Neuron (in vitro differentiated cells): ENCODE data around the gene HOXD3.

Source experiments
- H2AFZ ChIP-seq: one replicate; pipeline ENCODE4 v1.6.1; 2013; ENCODE audit warnings: low read depth, mild to moderate bottlenecking, inconsistent platforms, low read length, moderate library complexity
- H3K27me3 ChIP-seq: one replicate; pipeline ENCODE4 v1.6.1; 2013; ENCODE audit warnings: low read length; ENCODE audit not compliant: insufficient read depth
- H3K36me3 ChIP-seq: one replicate; pipeline ENCODE4 v1.6.1; 2013; ENCODE audit warnings: low read length; ENCODE audit not compliant: insufficient read depth
- H3K4me1 ChIP-seq: one replicate; pipeline ENCODE4 v1.6.1; 2013; ENCODE audit warnings: low read length; ENCODE audit not compliant: insufficient read depth
- H3K4me3 ChIP-seq: 2 replicates; pipeline ENCODE4 v1.5.1; 2013; ENCODE audit warnings: mild to moderate bottlenecking, low read length, moderate library complexity
- H3K9me3 ChIP-seq: one replicate; pipeline ENCODE4 v1.6.1; 2013; ENCODE audit warnings: low read length

HOXD3 gene

GRCh38 chr2:176142281-176142680 lies 14.8 kb upstream of the HOXD3 start:
- Histone ChIP-seq H3K4me3 (no peak overlapping the region), H3K27me3 (peaks cover 88% of the 10 kb centered on the region), H3K4me1 (no peaks in the 10 kb centered on the region), H3K36me3 (no peaks in the 10 kb centered on the region), H3K9me3 (peaks cover 9% of the 10 kb centered on the region), H2AFZ (no peak overlapping the region)

- no peaks in the 10 kb centered on the region for H3K9me3 ChIP-seq
- no peak overlapping the region for H2AFZ ChIP-seq
- H3K4me1 ChIP-seq: no peaks in the 10 kb centered on the region
- H3K27me3 ChIP-seq: peaks cover 88% of the 10 kb centered on the region
- H3K4me3 ChIP-seq: no peak overlapping the region
- no peaks in the 10 kb centered on the region for H3K36me3 ChIP-seq
Measured at GRCh38 chr2:176145085-176145969, 11.8 kb upstream of the HOXD3 start.

- no peaks in the 10 kb centered on the region for H3K9me3 ChIP-seq
- no peaks in the 10 kb centered on the region for H3K36me3 ChIP-seq
- H3K4me1 ChIP-seq: no peaks in the 10 kb centered on the region
- no peak overlapping the region for H3K4me3 ChIP-seq
- H3K27me3 ChIP-seq: peaks cover 91% of the 10 kb centered on the region
- no peak overlapping the region for H2AFZ ChIP-seq
Measured at GRCh38 chr2:176146101-176146500, 11.0 kb upstream of the HOXD3 start.

GRCh38 chr2:176146645-176147044 lies 10.5 kb upstream of the HOXD3 start:
- no peak overlapping the region for H2AFZ ChIP-seq
- no peak overlapping the region for H3K4me3 ChIP-seq
- peaks cover 91% of the 10 kb centered on the region for H3K27me3 ChIP-seq
- H3K4me1 ChIP-seq: no peaks in the 10 kb centered on the region
- no peaks in the 10 kb centered on the region for H3K9me3 ChIP-seq
- H3K36me3 ChIP-seq: no peaks in the 10 kb centered on the region

- Histone ChIP-seq H2AFZ (no peak overlapping the region), H3K27me3 (peaks cover 92% of the 10 kb centered on the region), H3K9me3 (no peaks in the 10 kb centered on the region), H3K4me1 (no peaks in the 10 kb centered on the region), H3K4me3 (no peak overlapping the region), H3K36me3 (no peaks in the 10 kb centered on the region)
Measured at GRCh38 chr2:176147210-176147799, 9.8 kb upstream of the HOXD3 start.

- H3K36me3 ChIP-seq: no peaks in the 10 kb centered on the region
- H3K27me3 ChIP-seq: peaks cover 92% of the 10 kb centered on the region
- H2AFZ ChIP-seq: no peak overlapping the region
- no peaks in the 10 kb centered on the region for H3K4me1 ChIP-seq
- H3K4me3 ChIP-seq: no peak overlapping the region
- no peaks in the 10 kb centered on the region for H3K9me3 ChIP-seq
Measured at GRCh38 chr2:176147800-176148496, 9.2 kb upstream of the HOXD3 start.

GRCh38 chr2:176148751-176149421 lies 8.2 kb upstream of the HOXD3 start:
- no peaks in the 10 kb centered on the region for H3K4me1 ChIP-seq
- H3K4me3 ChIP-seq: no peak overlapping the region
- no peak overlapping the region for H2AFZ ChIP-seq
- H3K27me3 ChIP-seq: peaks cover 93% of the 10 kb centered on the region
- H3K36me3 ChIP-seq: no peaks in the 10 kb centered on the region
- H3K9me3 ChIP-seq: no peaks in the 10 kb centered on the region

- H3K9me3 ChIP-seq: no peaks in the 10 kb centered on the region
- no peak overlapping the region for H3K4me3 ChIP-seq
- H3K36me3 ChIP-seq: no peaks in the 10 kb centered on the region
- H2AFZ ChIP-seq: no peak overlapping the region
- no peaks in the 10 kb centered on the region for H3K4me1 ChIP-seq
- H3K27me3 ChIP-seq: peaks cover 95% of the 10 kb centered on the region
Measured at GRCh38 chr2:176149481-176149938, 7.6 kb upstream of the HOXD3 start.

- no peak overlapping the region for H2AFZ ChIP-seq
- H3K4me3 ChIP-seq: no peak overlapping the region
- H3K27me3 ChIP-seq: peaks cover 96% of the 10 kb centered on the region
- H3K4me1 ChIP-seq: no peaks in the 10 kb centered on the region
- H3K36me3 ChIP-seq: no peaks in the 10 kb centered on the region
- no peaks in the 10 kb centered on the region for H3K9me3 ChIP-seq
Measured at GRCh38 chr2:176149939-176150583, 7.0 kb upstream of the HOXD3 start.

GRCh38 chr2:176150584-176151441 lies 6.3 kb upstream of the HOXD3 start:
- no peak overlapping the region for H2AFZ ChIP-seq
- H3K4me3 ChIP-seq: no peak overlapping the region
- no peaks in the 10 kb centered on the region for H3K4me1 ChIP-seq
- peaks cover 96% of the 10 kb centered on the region for H3K27me3 ChIP-seq
- H3K36me3 ChIP-seq: no peaks in the 10 kb centered on the region
- H3K9me3 ChIP-seq: no peaks in the 10 kb centered on the region

- H2AFZ ChIP-seq: no peak within 1 kb of the TSS
- H3K4me1 ChIP-seq: no peaks in the 10 kb centered on the region
- H3K36me3 ChIP-seq: no peaks in the 10 kb centered on the region
- no peaks in the 10 kb centered on the region for H3K9me3 ChIP-seq
- peaks cover 96% of the 10 kb centered on the region for H3K27me3 ChIP-seq
- no peak within 1 kb of the TSS for H3K4me3 ChIP-seq
Measured at GRCh38 chr2:176151442-176152287, 5.4 kb upstream of the HOXD3 start, which contains the start of gene HOXD4. Gene HOXD4 (plus strand): TSS chr2:176151550. CDS start chr2:176151634, 84 bp downstream.
